Duodenal mucosa (tissue), 2 donors: ENCODE results near the gene MPST.

Source experiments
- H3K27ac ChIP-seq: one replicate; pipeline ENCODE4 v1.7.0; 2013; ENCODE audit warnings: low read depth, low read length
- H3K27me3 ChIP-seq, 2 donors: one replicate each; pipeline ENCODE4 v1.7.0; 2013; ENCODE audit warnings: low read length in 2 of 2, control low read depth in 1 of 2; ENCODE audit not compliant: insufficient read depth in 2 of 2, control insufficient read depth in 1 of 2
- H3K36me3 ChIP-seq, 2 donors: one replicate each; pipeline ENCODE4 v1.7.0; 2013; ENCODE audit warnings: low read length in 2 of 2, control low read depth in 1 of 2; ENCODE audit not compliant: insufficient read depth in 2 of 2, control insufficient read depth in 1 of 2
- H3K4me1 ChIP-seq, 2 donors: one replicate each; pipeline ENCODE4 v1.7.0; 2013; ENCODE audit warnings: low read length in 2 of 2, control low read depth in 1 of 2; ENCODE audit not compliant: insufficient read depth in 2 of 2, control insufficient read depth in 1 of 2
- H3K4me3 ChIP-seq, 2 donors: one replicate each; pipeline ENCODE4 v1.7.0; 2013; ENCODE audit warnings: low read length in 2 of 2, low read depth in 1 of 2
- H3K9ac ChIP-seq, 2 donors: one replicate each; pipeline ENCODE4 v1.7.0; 2013; ENCODE audit warnings: low read length in 2 of 2, low read depth in 1 of 2
- H3K9me3 ChIP-seq, 2 donors: one replicate each; pipeline ENCODE4 v1.7.0; 2013; ENCODE audit warnings: low read length in 2 of 2, control low read depth in 1 of 2; ENCODE audit not compliant: control insufficient read depth in 1 of 2

Gene MPST

DNA sequence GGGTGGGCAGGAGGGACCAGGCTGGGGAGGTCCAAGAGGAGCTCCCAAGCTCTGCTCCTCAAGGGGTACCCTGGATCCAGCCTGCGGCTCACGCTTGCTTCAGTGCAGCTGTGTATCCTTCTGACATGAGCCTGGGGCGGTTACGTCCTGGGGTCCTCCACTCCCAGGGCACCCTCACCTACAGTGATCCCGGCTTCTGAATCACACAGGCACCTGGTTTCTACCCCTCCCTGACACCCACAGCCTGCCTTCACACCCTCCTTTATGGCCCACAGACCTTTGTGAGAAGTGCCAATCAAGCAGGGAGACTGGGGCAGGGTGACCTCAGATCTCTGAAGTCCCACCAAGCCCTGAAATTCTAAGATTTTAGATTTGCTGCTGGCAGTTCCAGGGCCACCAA is 1.5 kb downstream of the MPST start:
- Histone ChIP-seq H3K27ac (no peak overlapping the region), H3K9ac (no peak overlapping the region), H3K36me3 (peaks cover 2 to 18% of the 10 kb centered on the region in 2 donors), H3K4me3 (peak overlapping the region; percentile 4 to 91), H3K27me3 (no peaks in the 10 kb centered on the region), H3K9me3 (no peaks in the 10 kb centered on the region), H3K4me1 (peaks cover 52 to 62% of the 10 kb centered on the region in 2 donors)

DNA sequence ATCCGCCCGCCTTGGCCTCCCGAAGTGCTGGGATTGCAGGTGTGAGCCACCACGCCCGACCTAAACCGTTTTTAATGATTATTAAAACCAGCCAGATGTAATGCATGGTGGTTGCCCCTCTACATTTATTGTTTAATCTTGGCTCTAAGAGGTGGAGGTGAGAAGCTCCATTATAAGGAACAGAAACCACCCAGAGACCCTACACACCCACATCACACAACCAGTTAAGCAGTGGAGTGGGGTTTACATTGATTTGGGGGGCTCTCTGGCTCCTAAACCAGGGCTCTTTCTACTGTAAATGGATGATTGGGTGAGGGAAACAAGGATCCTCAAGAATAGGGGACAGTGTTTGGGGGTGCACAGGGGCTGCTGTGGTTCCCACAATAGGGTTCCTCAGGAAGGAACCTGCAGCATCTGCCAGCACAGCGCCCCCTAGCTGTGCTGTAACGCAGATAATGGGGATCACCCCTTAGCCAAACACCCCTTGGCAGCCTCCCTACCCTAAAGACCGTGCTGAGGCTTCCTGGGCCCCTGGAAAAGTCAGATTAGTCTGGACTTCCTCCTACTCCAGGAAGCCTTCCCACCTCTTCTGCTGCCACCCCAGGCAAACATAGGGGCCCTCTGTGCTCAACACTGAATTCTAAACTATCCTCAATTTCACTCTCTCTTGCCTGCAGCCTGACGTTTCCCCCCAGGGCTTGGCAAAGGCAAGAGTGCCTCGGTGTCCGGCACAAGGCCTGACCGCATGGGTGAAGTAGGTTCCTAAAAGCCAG is 2.4 kb downstream of the MPST start:
- Histone ChIP-seq H3K4me1 (peaks cover 51 to 60% of the 10 kb centered on the region in 2 donors), H3K9ac (peak overlapping the region; percentile 43 to 80), H3K4me3 (no peak overlapping the region), H3K36me3 (peaks cover 8 to 26% of the 10 kb centered on the region in 2 donors), H3K9me3 (no peaks in the 10 kb centered on the region), H3K27me3 (no peaks in the 10 kb centered on the region), H3K27ac (peak overlapping the region; percentile 81)

DNA sequence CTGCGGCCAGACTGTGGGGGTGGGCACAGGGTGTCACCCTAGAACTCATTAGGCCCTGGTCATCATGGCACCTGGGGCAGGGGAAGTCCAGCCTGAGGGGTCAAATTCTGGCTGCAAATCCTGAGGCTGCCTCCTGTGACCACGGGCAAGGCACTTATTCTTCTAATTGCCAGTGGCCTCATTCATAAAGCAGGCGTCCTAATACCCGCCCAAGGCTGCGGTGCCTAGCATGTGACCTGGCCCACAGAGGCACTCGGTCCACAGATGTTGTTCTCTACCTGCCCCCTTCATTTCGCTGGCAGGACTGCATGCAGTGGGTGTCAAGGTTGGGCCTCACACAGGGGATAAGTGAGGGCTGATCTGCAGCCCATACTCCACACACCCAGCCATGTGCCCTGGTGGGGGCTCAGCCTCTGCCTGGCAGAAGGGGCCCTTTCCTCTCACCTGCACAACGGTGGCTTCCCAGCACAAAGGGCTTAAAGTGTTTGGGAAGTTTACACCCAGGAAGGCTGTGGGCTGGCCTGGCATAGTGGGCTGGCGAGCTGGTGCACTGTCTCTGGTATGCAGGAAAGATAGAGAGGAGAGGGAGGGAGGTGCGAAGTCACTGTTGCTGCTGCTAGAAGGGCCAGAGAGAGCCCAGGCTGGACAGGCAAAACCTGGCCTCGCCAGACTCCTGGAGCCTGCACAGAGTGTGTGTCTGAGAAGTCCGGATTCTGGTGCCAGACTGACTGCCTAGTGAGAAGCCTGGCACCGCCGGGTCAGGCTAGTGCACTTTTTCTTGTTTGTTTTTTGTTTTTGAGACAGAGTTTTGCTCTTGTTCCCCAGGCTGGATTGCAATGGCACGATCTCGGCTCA is 3.2 kb downstream of the MPST start:
- peak overlapping the region in 1 of 2 donors; percentile 7 for H3K4me3 ChIP-seq
- H3K27me3 ChIP-seq: no peaks in the 10 kb centered on the region
- H3K9ac ChIP-seq: peak overlapping the region; percentile 43 to 80
- peak overlapping the region; percentile 81 for H3K27ac ChIP-seq
- no peaks in the 10 kb centered on the region for H3K9me3 ChIP-seq
- H3K4me1 ChIP-seq: peaks cover 50 to 55% of the 10 kb centered on the region in 2 donors
- H3K36me3 ChIP-seq: peaks cover 14 to 30% of the 10 kb centered on the region in 2 donors

DNA sequence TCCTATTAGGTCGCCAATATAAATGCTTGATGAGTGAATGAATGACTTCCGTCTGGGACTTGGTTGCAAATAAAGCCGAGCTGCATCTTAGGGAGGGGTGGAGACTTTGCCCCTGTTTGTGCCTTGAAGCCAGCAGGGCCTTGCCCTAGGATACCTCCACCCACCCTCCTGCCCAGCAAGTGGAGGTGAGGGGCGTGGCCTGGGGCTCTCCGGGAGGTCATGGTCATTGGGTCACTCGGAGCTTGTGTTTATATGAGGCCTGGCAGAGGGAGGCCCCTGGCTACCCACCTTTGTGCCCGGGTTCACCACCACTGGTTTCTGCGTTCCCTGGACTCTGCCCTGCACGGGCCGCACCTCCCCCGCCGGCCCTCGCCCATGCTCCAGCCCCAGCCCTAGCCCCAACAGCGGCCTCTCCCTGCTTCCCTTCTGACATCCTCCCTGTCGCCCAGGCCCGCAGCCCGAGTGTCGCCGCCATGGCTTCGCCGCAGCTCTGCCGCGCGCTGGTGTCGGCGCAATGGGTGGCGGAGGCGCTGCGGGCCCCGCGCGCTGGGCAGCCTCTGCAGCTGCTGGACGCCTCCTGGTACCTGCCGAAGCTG is 4.3 kb downstream of the MPST start:
- H3K4me3 ChIP-seq: peak overlapping the region; percentile 44 to 72
- H3K9me3 ChIP-seq: no peaks in the 10 kb centered on the region
- peaks cover 45 to 48% of the 10 kb centered on the region in 2 donors for H3K4me1 ChIP-seq
- peak overlapping the region; percentile 87 for H3K27ac ChIP-seq
- peaks cover 19 to 36% of the 10 kb centered on the region in 2 donors for H3K36me3 ChIP-seq
- H3K27me3 ChIP-seq: no peaks in the 10 kb centered on the region
- H3K9ac ChIP-seq: peak overlapping the region; percentile 64 to 80

DNA sequence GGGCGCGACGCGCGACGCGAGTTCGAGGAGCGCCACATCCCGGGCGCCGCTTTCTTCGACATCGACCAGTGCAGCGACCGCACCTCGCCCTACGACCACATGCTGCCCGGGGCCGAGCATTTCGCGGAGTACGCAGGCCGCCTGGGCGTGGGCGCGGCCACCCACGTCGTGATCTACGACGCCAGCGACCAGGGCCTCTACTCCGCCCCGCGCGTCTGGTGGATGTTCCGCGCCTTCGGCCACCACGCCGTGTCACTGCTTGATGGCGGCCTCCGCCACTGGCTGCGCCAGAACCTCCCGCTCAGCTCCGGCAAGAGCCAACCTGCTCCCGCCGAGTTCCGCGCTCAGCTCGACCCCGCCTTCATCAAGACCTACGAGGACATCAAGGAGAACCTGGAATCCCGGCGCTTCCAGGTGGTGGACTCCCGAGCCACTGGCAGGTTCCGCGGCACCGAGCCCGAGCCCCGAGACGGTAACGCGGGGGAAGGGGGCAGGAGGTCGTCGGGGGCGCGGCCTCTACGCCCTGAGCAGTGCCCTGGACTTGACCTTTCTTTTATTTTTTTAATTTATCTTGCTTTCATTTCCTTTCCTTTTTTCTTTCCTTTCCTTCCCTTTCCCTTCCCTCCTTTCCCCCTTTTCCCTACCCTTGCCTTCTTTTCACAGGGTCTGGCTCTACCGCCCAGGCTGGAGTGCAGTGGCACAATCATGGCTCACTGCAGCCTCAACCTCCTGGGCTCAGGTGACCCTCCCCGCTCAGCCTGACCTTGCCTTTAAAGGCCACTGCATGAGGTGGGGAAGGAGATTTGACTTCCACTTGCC is 5.0 kb downstream of the MPST start:
- Histone ChIP-seq H3K27me3 (no peaks in the 10 kb centered on the region), H3K27ac (peak overlapping the region; percentile 87), H3K4me1 (peaks cover 45 to 48% of the 10 kb centered on the region in 2 donors)

DNA sequence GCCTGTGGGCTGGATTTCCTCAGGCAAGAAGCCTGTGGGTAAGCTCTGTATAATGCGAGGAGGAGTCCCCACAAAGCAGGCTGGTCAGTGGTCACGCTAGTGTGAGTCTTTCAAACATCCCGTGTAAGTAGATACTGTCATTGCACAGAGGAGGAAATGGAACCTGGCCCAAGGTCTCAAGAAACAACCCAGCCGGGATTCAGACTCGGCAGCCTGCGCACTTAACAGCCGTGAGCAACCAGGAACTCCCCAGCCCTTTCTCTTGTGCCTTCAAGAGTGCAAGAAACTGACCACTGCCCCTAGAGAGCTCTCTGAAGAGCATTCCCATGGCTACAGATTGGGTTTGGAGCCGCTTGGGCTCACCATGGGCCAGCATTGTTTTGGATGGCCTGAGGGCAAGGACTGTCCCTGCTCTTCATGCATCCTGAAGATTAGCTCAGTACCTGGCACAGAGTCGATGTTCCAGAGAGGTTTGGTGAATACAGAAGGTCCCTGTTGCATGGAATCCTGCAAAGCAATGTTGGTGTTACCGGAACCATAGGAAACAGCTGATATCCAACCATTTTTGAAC is 6.0 kb downstream of the MPST start:
- Histone ChIP-seq H3K4me3 (peak overlapping the region; percentile 44 to 72), H3K9me3 (no peaks in the 10 kb centered on the region), H3K9ac (peak overlapping the region; percentile 64 to 80), H3K27me3 (no peaks in the 10 kb centered on the region), H3K4me1 (peaks cover 42 to 51% of the 10 kb centered on the region in 2 donors), H3K27ac (peak overlapping the region; percentile 58), H3K36me3 (peaks cover 28 to 53% of the 10 kb centered on the region in 2 donors)

More for the DNA sequence above, 5.0 kb downstream of the MPST start:
- Histone ChIP-seq H3K9me3 (no peaks in the 10 kb centered on the region), H3K9ac (peak overlapping the region; percentile 64 to 80), H3K36me3 (peaks cover 24 to 43% of the 10 kb centered on the region in 2 donors), H3K4me3 (peak overlapping the region; percentile 44 to 72)

DNA sequence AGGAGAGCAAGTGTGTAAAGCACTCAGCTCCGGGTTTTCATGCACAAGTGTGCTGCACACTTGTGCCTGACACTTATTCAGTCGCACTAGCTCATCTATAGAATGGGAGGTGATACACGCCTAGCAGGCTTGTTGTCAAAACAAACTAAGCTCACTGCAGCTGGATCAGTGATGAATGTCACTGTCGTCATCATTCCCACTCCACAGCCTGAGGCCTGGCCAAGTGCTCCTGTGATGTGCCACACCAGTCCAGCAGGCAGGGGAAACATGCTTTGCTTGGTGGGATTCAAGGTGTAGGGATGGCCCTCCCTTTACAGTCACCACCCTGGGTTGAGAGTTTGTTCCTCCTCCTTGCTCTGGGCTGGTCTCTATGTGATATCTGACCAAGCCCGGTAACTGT is 6.8 kb downstream of the MPST start:
- Histone ChIP-seq H3K36me3 (peaks cover 28 to 58% of the 10 kb centered on the region in 2 donors), H3K4me1 (peaks cover 41 to 59% of the 10 kb centered on the region in 2 donors), H3K27ac (peak overlapping the region; percentile 5), H3K9me3 (no peaks in the 10 kb centered on the region), H3K9ac (peak overlapping the region; percentile 64 to 80), H3K4me3 (peak overlapping the region; percentile 44 to 72), H3K27me3 (no peaks in the 10 kb centered on the region)

DNA sequence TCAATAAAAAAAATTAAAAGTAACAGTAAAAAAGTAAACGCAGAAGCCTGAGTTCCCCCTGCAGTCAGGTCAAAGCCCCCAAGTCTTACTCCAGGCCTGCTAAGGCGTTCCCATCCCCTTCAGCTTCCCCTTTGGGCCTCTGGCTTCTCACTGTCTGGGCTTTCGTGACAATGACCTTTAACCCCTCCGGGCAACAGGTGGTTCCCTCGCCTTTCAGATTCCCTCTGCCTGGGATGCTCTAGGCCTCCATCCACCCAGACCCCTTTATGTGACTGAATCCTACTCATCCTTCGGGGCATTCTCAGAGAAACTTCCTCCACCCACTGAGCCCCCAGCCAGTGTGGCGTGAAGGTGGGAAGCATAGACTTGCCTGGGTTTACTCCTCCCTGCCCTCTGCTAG is 8.0 kb downstream of the MPST start:
- Histone ChIP-seq H3K27ac (no peak overlapping the region), H3K4me3 (no peak overlapping the region), H3K4me1 (peaks cover 38 to 58% of the 10 kb centered on the region in 2 donors), H3K36me3 (peaks cover 28 to 58% of the 10 kb centered on the region in 2 donors), H3K9ac (no peak overlapping the region), H3K9me3 (no peaks in the 10 kb centered on the region), H3K27me3 (no peaks in the 10 kb centered on the region)
